Measurements from ENCODE around the gene MCF2. TPM values are rescaled to one million over a fixed set of nuclear protein-coding genes. Genes with fewer than 3 reads are reported as not detected.
"Not testable (repeated sequence)": the region's sequence is repeated elsewhere in the genome, so short reads cannot be mapped to it uniquely, and the experiment has no call there.

MCF2 gene
- total RNA-seq, 2 experiments from 2014 or later = 0.48 to 0.67 TPM

DNA sequence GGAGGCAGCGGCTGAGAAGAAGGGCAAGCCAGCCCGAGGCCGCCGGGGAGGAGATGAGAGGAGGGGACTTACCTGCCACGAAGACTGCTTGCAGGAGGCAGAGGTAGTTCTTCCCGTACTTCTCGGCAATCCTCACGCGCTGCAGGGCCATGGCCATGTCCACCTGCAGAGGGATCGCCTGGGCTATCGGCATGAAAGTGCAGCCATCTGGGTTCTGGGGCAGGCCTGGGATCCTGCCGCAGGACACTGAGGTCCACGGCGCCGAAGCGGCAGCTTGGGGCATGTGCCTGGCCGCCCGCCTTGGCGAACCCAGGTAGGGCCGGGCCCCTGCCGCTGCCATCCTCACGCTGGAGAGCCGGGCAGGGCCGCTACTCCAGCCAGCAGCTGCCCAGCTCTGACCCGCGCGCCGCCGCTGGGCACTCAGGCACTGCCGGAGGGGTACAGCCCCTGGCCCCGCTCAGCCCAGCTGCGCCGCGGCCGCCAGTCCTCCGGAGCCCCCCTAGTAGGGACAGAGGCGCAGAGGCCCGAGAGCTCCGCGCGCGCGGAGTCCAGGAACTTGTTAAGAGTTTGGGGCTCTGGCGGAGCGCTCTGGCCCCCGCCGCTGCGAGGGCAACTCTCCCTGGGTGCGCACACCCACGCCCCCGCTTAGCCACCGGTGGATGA lies 16.0 kb downstream of the MCF2 start:
- Mint-ChIP-seq H3K27me3 (peaks cover 11% of the 10 kb centered on the region), H3K4me1 (peaks cover 3% of the 10 kb centered on the region), H3K4me3 (no peak overlapping the region), H3K36me3 (ENCODE audit: low read depth) (no peaks in the 10 kb centered on the region), H3K27ac (no peak overlapping the region), H3K9me3 (no peaks in the 10 kb centered on the region)
- POLR2A ChIA-PET = no interaction called here
- no peak for DNase-seq
- CTCF ChIA-PET = no interaction called here

DNA sequence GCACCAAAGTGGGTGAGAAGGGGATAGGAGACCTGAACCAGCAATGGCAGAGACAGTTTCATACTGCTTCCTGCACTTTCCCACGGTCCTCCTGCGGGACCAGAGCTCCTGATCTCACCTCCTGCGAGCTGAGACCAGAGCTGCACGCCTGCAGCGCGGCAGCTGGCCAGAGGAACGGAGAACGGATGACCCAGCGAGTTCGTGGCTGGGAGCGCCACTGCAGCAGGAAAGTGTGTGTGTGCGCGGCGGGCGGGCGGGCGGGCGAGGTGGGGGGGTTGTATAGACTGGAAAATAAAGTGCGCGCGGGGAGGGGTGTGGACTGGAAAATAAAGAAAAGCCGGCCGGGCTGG lies 16.5 kb downstream of the MCF2 start:
- POLR2A ChIA-PET = no interaction called here

DNA sequence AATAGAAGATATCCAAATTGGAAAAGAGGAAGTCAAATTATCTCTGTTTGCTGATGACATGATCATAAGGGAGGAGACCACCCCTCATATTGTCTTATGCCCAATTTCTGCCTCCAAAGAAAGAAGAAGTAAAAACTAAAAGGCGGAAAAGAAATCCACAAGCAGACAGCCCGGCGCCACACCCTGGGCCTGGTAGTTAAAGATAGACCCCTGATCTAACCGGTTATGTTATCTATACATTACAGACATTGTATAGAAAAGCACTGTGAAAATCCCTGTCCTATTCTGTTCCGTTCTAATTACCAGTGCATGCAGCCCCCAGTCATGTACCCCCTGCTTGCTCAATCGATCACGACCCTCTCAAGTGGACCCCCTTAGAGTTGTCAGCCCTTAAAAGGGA lies 22.8 kb downstream of the MCF2 start:
- H3K36me3 Mint-ChIP-seq (ENCODE audit: low read depth); CTCF ChIA-PET; H3K4me1 Mint-ChIP-seq; POLR2A ChIA-PET; H3K4me3 Mint-ChIP-seq; H3K9me3 Mint-ChIP-seq; H3K27me3 Mint-ChIP-seq; H3K27ac Mint-ChIP-seq; DNase-seq: not testable (repeated sequence)

More for the DNA sequence above, 16.5 kb downstream of the MCF2 start:
- H3K4me3 Mint-ChIP-seq = no peak overlapping the region
- no peaks in the 10 kb centered on the region for H3K9me3 Mint-ChIP-seq
- no peak overlapping the region for H3K27ac Mint-ChIP-seq
- CTCF ChIA-PET = no interaction called here
- no peaks in the 10 kb centered on the region for H3K36me3 Mint-ChIP-seq (ENCODE audit: low read depth)
- DNase-seq = no peak
- peaks cover 3% of the 10 kb centered on the region for H3K4me1 Mint-ChIP-seq
- H3K27me3 Mint-ChIP-seq = peaks cover 11% of the 10 kb centered on the region

DNA sequence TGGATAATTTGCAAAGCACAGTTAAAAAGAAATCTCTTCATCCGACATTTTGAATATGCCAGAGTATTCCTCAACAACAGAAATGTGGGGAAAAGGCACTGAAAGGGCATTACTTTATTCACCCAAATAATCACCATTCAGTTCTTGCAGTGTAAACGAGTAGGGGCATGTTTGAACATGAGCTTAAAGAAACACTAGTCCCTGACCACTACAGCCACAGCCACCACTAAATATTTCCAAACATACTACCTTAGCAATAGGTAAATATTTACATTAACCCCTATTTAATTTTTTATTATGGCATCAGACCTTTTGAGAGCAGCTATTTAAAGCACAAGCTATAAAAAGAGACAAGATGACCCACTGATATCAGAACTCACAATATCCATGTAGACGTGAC lies 27.6 kb downstream of the MCF2 start:
- ChIA-PET CTCF (no interaction called here), POLR2A (no interaction called here)
- Mint-ChIP-seq H3K4me3 (no peak overlapping the region), H3K36me3 (ENCODE audit: low read depth) (no peaks in the 10 kb centered on the region), H3K9me3 (peaks cover 4% of the 10 kb centered on the region), H3K27me3 (no peaks in the 10 kb centered on the region), H3K4me1 (no peaks in the 10 kb centered on the region), H3K27ac (no peak overlapping the region)
- no peak for DNase-seq

DNA sequence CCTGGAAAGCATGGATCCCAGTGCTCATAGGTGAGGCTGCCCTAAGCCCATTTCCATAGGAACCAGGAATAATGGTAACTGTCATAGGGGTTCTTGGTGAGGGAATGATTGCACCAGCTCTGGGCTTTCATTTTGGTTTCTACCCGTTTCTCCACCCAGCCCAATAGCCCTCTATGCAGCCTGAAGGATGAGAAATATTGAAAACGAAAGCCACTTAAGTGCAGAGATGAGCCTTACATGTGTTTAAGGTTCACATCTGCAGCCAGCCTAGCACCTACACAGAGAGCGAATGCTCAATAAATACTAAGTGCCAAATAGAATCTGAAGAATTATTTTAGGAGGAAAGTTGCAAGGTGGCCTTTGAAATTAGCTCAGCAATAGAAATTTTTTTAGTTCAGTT lies 60.4 kb downstream of the MCF2 start:
- H3K36me3 Mint-ChIP-seq (ENCODE audit: low read depth) = no peaks in the 10 kb centered on the region
- peaks cover 2% of the 10 kb centered on the region for H3K4me1 Mint-ChIP-seq
- DNase-seq = no peak
- H3K4me3 Mint-ChIP-seq = no peak overlapping the region
- ChIA-PET POLR2A (no interaction called here), CTCF (no interaction called here)
- H3K27ac Mint-ChIP-seq = no peak overlapping the region
- H3K27me3 Mint-ChIP-seq = no peaks in the 10 kb centered on the region
- no peaks in the 10 kb centered on the region for H3K9me3 Mint-ChIP-seq

DNA sequence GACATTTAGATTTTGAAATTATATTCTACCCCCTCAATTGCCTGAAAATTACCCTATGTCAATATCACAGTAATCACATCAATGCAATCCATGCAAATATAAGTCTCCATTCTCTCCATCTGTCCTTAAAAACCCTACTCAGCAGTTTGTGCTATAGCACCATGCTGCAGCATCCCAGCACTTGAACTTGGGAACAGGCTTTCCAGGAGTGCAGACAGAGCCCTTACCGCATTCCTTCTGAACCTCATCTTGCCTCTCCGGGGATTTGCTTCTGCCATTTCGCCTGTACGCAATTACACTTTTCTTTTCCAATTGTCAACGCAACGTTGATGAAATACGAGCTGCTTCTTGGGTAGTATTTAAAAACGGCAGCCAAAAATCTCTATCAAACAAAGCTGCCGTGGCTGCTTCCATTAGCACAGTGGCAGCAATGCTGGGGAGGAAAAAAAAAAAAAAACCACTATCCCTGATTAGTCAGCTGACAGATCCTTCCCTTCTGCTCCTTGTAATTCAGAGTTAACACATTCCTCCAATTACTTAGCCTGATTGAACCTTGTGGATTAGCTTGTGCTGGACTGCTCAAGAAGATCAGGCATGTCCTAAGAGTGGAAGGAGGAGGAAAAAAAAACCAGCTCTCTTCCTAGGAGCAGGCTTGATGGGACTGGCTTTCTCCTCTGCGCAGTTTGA lies 65.6 kb downstream of the MCF2 start:
- H3K36me3 Mint-ChIP-seq (ENCODE audit: low read depth) = no peaks in the 10 kb centered on the region
- no peak for DNase-seq
- ChIA-PET CTCF (no interaction called here), POLR2A (no interaction called here)
- no peak overlapping the region for H3K4me3 Mint-ChIP-seq
- peaks cover 4% of the 10 kb centered on the region for H3K4me1 Mint-ChIP-seq
- H3K9me3 Mint-ChIP-seq = no peaks in the 10 kb centered on the region
- H3K27ac Mint-ChIP-seq = no peak overlapping the region
- H3K27me3 Mint-ChIP-seq = no peaks in the 10 kb centered on the region

DNA sequence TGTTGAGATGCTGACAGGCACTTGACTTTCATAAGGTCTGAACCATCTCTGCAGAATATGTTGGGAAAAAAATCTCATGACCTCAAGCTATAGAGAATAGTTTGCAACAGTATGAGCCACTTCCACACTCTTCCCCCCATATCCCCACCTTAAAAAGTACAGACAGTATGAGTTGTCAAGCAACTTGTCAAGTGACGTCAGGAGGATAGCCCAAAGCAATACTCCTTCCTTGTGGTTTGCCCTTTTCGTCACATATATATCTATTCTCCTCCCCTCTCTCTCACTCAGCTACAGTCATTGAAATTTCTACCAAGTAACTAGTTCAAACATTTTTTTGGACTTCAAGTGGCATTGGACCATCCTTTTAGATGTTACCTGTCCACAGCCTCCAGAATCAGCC lies 67.7 kb downstream of the MCF2 start:
- no peaks in the 10 kb centered on the region for H3K27me3 Mint-ChIP-seq
- no peak overlapping the region for H3K4me3 Mint-ChIP-seq
- no peak for DNase-seq
- CTCF ChIA-PET = no interaction called here
- POLR2A ChIA-PET = no interaction called here
- no peak overlapping the region for H3K27ac Mint-ChIP-seq
- H3K4me1 Mint-ChIP-seq = peaks cover 2% of the 10 kb centered on the region
- H3K9me3 Mint-ChIP-seq = no peaks in the 10 kb centered on the region
- H3K36me3 Mint-ChIP-seq (ENCODE audit: low read depth) = no peaks in the 10 kb centered on the region

DNA sequence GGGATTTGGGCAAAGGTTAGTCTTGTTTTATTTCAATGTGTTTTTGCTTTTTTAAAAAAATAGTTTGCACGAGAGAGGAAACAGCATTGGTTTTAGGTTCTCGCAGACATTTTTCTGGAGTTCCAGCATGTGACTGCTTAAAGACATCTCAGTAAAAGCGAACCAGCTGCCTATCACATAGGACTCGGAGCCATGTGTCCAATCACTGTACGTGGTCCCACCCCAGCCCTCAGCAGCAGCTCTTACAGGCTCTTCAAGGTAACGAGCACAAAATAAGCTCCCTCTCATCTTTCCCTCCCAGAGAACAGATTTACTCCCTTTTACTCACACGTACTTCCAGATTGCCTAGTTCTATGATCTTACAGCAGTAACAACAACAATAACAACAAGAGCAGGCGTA lies 68.7 kb downstream of the MCF2 start:
- Mint-ChIP-seq H3K9me3 (no peaks in the 10 kb centered on the region), H3K27me3 (no peaks in the 10 kb centered on the region), H3K4me3 (no peak overlapping the region), H3K4me1 (peaks cover 2% of the 10 kb centered on the region), H3K27ac (no peak overlapping the region), H3K36me3 (ENCODE audit: low read depth) (no peaks in the 10 kb centered on the region)
- ChIA-PET CTCF (no interaction called here), POLR2A (no interaction called here)
- DNase-seq = no peak

DNA sequence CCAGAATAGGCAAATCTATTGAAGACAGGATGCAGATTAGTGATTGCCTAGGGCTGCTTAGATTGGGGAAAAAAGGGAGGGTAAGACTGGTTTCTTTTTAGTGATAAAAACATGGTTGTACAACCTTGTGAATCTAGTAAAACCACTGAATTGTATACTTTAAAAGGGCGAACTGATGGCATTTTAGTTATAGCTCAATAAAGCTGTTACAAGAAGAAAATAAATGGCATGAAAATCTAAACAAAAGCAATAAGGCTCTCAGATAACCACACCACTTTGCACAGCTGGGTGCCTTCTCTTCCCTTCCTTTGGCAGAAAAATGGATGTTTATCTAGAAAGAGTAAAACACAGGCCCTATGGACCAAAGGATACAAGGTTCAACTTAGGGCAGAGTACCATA lies 107.9 kb downstream of the MCF2 start:
- no peaks in the 10 kb centered on the region for H3K9me3 Mint-ChIP-seq
- DNase-seq = no peak
- H3K27ac Mint-ChIP-seq = no peak overlapping the region
- ChIA-PET CTCF (no interaction called here), POLR2A (no interaction called here)
- H3K4me3 Mint-ChIP-seq = no peak overlapping the region
- H3K4me1 Mint-ChIP-seq = no peaks in the 10 kb centered on the region
- no peaks in the 10 kb centered on the region for H3K36me3 Mint-ChIP-seq (ENCODE audit: low read depth)
- H3K27me3 Mint-ChIP-seq = no peaks in the 10 kb centered on the region

DNA sequence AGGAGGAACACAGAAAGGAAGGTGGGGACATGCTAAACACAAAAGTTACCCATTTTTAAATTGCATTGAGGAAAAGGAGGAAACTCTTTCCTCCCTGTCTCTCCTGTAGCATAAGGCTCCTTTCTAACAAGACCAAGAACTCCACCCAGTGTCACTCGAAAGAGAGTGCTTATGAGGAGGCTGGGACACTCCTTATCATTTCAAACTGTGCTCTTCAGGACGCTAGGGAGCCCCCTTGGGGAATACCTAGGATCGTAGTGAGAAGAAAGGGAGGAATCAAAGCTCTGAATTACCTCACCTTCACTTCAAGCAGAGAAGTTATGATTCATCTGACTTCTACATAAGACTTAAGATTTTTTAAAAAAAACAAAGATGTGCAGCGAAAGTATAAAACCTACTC lies 111.9 kb downstream of the MCF2 start:
- Mint-ChIP-seq H3K36me3 (ENCODE audit: low read depth) (no peaks in the 10 kb centered on the region), H3K27ac (no peak overlapping the region), H3K27me3 (no peaks in the 10 kb centered on the region), H3K4me3 (no peak overlapping the region), H3K9me3 (no peaks in the 10 kb centered on the region), H3K4me1 (no peaks in the 10 kb centered on the region)
- ChIA-PET POLR2A (no interaction called here), CTCF (no interaction called here)
- DNase-seq = no peak

DNA sequence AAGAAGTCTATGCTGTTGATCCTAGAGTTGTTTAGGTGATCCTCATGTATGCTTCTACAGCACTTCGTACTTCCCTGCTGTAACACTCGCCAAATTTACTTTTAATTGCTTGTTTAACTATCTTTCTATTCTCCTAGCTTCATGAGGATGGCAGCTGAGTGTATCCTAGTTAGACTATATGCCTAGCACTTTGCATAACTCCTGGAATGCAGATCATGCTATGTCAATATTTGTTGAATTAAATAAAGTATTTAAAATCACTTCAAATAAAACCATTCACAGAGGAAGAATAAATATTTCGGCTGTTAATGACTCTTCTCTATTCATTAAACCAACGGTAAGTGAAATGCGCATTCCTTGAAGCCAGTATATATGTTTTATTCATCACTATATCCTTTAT lies 122.4 kb downstream of the MCF2 start:
- CTCF ChIA-PET = no interaction called here

DNA sequence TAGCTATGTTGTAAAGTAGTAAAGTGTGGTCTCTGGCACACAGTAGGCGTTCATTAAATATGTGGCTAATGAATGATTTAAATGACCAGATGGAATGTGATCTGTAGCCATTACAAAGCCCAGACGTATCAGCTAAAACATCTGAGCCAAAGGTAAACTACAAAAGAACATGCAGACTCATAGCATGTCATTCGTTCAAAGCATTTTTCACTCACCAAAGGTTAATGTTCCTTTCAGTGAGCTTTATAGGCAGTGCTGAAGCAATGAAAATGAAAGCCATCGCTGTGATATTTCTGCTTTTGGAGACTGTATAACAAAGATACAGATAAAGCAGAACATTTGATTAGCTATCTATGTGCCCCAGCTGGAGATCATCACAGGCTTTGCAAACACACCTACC lies 126.9 kb downstream of the MCF2 start:
- no peak for DNase-seq
- H3K4me1 Mint-ChIP-seq = no peaks in the 10 kb centered on the region
- POLR2A ChIA-PET = no interaction called here
- H3K9me3 Mint-ChIP-seq = no peaks in the 10 kb centered on the region
- no peaks in the 10 kb centered on the region for H3K36me3 Mint-ChIP-seq (ENCODE audit: low read depth)
- H3K27ac Mint-ChIP-seq = no peak overlapping the region
- H3K27me3 Mint-ChIP-seq = no peaks in the 10 kb centered on the region
- CTCF ChIA-PET = no interaction called here
- no peak overlapping the region for H3K4me3 Mint-ChIP-seq

More for the DNA sequence above, 122.4 kb downstream of the MCF2 start:
- no peak for DNase-seq
- Mint-ChIP-seq H3K9me3 (no peaks in the 10 kb centered on the region), H3K27me3 (no peaks in the 10 kb centered on the region), H3K27ac (no peak overlapping the region), H3K4me3 (no peak overlapping the region), H3K36me3 (ENCODE audit: low read depth) (no peaks in the 10 kb centered on the region), H3K4me1 (no peaks in the 10 kb centered on the region)
- POLR2A ChIA-PET = no interaction called here

DNA sequence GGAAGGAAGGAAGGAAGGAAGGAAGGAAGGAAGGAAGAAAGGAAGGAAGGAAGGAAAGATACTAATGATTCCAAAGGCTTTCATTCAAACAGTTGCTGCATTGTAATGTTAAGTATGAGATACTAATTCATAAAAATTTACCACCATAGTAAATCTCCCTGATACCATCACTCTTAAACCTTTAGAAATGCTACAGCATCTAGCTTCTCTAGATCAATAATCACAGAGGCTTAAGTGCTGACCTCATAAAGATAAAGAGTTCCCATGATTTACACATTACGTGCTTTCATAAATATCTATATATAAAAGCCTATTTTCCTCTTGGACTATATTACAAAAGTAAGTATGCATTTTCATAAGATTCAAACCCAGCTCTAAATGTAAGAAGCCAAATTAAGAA lies 141.0 kb downstream of the MCF2 start:
- DNase-seq = no peak
- Mint-ChIP-seq H3K9me3 (no peaks in the 10 kb centered on the region), H3K27ac (no peak overlapping the region), H3K27me3 (no peaks in the 10 kb centered on the region), H3K4me3 (no peak overlapping the region), H3K4me1 (no peaks in the 10 kb centered on the region), H3K36me3 (ENCODE audit: low read depth) (no peaks in the 10 kb centered on the region)
- ChIA-PET POLR2A (no interaction called here), CTCF (no interaction called here)

DNA sequence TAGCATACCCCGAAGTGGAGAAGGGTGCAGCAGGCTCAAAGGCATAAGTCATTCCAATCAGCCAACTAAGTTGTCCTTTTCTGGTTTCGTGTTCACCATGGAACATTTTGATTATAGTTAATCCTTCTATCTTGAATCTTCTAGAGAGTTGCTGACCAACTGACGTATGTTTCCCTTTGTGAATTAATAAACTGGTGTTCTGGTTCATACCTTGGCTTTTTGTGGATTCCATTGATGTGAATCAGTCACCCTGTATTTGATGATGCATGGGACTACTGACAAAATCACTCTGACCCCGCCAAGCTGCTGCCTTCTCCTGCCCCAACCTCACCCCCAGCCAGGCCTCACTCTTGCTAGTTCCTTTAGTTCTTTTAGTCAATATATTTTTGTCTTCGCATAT lies 144.7 kb downstream of the MCF2 start:
- no peaks in the 10 kb centered on the region for H3K4me1 Mint-ChIP-seq

More for the DNA sequence above, 144.7 kb downstream of the MCF2 start:
- no peak overlapping the region for H3K4me3 Mint-ChIP-seq
- H3K27ac Mint-ChIP-seq = no peak overlapping the region
- DNase-seq = no peak
- H3K27me3 Mint-ChIP-seq = no peaks in the 10 kb centered on the region
- no peaks in the 10 kb centered on the region for H3K9me3 Mint-ChIP-seq
- POLR2A ChIA-PET = no interaction called here
- CTCF ChIA-PET = no interaction called here
- H3K36me3 Mint-ChIP-seq (ENCODE audit: low read depth) = no peaks in the 10 kb centered on the region

Measured in activated CD4-positive, alpha-beta T cell treated with anti-CD3 and anti-CD28 coated beads, Interleukin-2, amount 10 ng/mL, durations not matched to agents 7 days and 5 days (primary cell).